HG03432 (cell line): ENCODE data around the gene CASZ1.

Experiments
- ATAC-seq: cut with Tn5 transposase; IDR thresholded peaks from one replicate; pipeline ENCODE4 v1.9.1; 2021; ENCODE audit warnings: mild to moderate bottlenecking, moderate library complexity; ENCODE audit not compliant: unreplicated experiment

The CASZ1 gene

DNA sequence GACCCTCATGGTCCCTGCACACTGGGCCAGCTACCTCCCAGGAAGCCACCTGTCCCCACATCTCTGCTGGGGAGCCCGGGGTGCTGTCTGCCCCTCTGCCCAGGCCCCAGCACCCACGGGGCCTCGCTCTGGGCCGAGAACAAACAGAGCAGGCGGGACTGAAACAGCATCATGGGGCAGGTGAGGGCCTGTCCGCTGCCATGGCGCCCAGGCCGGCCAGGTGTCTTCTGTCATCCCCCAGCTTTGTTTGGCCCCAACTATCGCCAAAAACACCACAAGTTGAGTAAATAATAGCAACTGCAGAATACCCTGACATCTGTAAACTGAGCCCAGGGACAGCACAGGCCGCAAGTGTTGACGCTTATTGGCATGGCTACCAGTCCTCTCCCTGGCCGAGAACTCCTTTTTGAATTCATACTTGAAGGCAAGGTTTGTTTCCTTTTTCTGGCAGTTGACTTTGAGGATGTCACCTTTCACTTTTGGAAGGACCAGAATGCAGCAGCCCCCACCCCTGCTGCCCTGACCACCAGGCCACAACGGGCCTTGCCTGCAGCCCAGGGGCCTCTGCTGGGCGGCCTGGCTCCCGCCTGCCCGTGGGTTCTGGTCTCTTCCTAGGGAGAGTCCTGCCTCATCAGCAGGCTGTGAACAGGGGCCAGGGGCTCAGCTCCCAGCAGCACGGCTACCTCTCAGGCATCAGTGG, 152.7 kb downstream of the CASZ1 start:
- ATAC-seq, result no peak

DNA sequence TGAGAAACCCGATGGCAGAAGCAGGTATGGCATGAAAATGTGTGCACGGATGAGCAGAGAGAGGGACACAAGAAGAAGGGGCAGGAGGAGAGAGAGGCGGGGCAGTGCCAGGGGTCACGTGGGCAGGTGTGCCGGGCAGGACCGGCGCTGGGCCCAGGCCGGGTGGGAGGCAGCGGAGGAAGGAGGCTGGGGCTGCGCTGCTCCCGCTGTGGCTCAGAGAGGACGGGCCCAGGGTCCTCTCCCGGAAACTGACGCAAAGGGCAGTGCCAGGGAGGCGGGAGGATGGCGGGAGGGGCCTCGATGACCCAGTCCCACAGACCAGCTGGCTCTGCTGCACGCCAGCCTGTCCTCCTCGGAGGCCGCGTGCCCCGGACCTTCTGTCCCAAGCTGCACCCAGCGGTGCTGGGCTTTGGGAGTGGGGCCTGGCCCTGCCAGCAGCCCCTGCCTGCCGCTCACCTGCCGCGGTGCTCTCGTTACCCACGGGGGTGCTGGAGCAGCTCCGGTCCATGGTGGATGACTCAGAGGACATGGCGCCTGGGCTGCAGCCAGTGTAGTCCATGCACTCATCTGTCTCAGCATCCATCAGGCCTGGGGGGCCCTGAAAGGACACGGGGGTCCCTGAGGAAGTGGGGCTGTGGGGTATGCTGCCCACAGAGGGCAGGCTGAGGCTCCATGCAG, 153.9 kb downstream of the CASZ1 start:
- ATAC-seq, result no peak

DNA sequence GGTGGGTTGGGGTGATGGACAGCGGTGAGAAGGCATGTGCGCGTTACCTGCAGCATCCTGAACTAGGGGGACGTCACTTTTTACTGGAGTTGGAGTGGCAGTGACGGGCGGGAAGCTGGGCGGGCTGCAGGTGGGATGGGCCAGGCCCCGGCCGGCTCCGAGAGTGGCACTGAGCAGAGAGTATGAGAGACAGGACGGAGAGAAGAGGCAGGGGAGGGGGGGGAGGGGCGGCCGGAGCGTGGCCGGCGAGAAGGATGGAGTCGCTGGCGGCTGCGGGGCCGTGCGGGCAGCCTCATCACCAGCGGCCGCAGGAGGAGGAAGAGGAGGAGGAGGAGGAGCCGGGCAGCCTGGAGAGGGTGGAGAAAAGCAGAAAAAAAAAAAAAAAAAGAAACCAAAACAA, 154.5 kb downstream of the CASZ1 start:
- ATAC-seq, result no peak

DNA sequence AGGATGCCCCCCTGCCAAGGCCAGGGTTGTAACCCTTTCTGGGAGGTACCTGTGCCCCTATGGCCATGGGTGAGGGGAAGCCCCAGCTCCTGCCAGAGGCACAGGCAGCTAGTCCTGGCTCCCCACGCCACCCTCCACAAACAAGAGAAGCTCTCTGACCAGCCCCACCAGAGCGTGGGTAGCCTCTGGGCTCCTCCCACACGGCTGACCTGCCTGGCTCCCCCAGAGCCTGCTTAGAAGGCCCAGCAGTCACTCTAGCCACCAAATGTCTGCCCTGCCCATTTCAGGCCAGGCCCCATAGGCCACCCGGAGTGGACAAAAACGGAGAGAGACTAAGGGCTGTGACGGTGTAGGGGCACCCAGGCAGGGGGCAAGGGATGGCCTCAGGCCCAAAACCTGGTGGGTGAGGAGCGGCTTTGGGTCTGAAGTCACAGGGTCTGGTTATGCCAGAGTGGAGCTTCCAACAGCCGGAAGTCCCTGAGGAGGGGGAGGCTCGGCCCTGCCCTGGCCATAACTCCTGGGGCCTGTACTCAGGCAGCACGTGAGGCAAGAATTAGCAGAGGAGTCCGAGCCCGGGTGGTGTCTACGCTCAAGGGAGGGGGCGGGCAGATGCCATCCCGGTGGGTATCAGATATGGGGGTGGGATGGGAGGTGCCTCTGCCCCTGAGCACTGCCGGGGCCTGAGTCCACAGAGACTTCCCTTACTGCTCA, 155.4 kb downstream of the CASZ1 start:
- no peak for ATAC-seq

DNA sequence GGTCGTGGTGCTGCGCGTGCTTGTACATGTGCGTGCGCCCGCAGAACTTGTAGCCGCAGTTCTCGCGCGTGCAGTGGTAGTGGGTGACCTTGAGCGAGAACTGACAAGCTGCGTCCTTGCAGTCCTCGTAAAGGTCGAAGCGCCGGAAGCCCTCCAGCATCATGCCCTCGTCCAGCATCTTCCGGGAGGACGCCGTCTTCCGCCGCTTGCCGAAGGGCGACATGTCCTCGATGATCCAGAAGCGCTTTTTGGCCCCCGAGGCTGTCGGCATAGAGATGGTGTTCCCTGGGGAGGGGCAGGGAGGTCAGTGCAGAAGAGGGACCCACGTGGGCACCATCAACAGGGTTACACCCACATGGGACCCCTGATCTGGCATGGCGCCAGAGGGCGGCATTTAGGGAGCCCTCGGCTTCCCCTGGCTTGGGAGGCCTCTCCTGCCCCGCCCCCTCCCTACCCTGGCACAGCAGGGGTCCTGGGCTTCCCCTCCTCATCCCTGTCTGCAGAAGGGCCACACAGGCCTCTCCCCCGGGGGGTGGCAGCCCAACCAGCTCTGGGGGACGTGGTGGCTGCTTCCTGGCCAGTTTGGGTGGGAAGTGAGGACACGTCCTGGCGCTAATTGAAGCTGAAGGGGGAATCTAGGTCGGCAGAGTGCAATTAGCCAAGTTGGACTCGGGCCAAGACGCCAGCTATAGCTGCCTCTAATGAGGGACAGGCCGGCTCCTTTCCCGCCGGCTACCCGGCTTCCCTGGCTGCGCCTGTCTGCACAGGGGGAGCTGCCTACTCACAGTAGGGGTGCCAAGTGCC, 156.5 kb downstream of the CASZ1 start:
- no peak for ATAC-seq

DNA sequence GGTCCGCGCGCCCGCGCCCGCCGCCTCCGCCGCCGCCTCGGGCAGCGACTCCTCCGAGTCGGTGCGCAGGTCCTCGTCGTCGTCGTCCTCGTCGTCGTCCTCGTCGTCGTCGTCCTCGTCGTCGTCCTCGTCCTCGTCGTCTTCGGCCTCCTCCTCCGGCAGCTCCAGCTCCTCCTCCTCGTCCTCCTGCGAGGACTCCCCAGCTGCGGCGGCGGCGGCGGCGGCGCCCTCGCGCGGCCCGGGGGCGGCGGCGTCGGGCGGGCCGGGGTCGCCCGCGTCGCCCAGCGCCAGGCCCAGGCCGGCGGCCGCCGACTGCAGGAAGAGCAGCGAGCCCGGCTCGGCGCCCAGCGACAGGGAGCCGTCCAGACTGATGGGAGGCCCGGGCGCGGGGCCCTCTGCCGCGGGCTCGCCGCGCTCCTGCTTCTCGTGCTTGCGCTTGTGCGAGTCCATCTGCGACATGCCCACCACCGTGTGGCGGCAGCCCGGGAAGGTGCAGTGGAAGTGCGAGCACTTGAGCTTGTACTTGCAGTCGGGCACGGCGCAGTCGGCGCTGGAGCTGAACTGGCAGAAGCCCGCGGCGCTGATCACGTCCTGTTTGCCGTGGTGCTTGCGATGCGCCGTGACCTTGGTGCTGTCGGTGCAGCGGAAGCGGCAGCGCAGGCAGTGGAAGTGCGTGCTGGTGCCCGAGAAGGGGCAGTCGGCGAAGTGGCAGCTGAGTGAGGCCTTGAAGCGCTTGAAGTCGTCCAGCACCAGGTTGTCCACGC, 157.3 kb downstream of the CASZ1 start:
- no peak for ATAC-seq

DNA sequence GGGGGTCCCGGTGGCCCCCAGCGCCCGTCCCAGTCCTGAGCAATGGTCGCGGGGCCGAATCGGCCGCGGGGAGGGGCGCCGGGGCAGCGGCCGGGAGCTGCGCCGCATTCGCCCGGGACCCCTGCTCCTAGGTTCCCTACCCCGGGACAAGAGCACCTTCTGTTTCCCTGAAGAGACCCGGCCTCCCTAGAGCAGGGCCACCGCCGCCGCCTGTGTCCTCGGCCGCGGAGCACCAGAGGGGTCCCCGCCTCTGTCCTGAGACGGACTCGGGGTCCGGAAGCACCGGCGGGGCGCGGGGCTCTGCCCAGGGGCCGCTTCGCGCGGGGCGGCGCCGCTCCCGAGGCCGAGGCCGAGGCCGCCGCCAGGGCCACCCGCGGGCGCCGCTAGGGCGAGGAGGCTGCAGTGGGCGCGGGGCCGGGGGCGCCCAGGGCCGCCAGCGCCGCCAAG, 157.9 kb downstream of the CASZ1 start:
- ATAC-seq, result no peak

DNA sequence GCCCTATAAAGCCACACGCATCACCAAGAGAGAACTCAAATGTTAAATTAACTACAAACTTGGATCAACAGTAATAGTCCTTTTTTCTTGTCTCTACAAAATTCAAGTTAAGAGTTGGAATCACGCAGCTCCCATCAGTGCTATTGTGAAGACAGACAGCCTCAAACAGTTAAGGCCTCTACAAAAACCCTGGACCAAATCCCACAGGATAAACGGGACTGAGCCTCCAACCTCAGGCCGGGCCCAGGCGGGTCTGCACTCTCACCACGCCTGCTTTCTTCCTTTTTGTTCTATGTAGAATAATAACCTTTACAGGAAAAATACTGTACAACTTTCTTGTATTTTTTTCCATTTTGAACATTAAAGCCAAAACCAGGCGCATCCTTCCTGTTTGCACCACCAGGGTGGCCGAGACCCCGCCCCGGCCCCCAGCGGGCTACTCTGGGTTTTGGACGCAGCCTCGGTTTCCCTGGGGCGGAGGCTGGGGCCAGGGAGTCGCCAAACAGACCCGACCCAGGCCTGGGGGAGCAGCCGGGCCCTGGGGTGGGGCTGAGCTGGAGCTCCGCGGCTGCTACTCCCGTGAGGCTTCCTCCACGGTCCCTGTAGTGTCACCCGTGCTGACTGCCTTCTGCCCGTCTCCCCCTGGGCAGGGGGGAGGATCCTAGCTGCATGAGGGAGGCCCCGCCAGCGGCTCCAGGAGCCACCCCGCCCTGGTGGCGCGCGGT, 158.4 kb downstream of the CASZ1 start:
- no peak for ATAC-seq

DNA sequence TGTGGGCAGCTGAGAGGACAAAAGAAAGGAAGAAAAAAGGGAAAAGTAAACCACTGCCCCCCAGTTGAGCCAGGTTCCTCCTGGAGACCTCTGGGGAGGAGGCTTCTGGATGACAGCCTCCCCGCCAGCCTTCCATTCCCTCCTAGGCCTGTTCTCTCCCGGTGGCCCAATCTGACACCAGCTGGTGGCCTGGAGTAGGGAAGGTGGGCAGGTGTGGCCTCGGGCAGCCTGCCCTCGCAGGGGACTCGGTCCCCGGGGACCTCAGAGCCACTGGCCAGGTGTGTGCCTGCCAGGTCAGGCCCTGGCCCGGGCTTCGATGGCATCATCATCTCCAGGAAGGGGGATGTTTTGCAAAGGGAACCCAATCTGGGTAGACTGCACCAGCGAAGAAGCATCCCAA, 159.0 kb downstream of the CASZ1 start:
- ATAC-seq, result no peak

DNA sequence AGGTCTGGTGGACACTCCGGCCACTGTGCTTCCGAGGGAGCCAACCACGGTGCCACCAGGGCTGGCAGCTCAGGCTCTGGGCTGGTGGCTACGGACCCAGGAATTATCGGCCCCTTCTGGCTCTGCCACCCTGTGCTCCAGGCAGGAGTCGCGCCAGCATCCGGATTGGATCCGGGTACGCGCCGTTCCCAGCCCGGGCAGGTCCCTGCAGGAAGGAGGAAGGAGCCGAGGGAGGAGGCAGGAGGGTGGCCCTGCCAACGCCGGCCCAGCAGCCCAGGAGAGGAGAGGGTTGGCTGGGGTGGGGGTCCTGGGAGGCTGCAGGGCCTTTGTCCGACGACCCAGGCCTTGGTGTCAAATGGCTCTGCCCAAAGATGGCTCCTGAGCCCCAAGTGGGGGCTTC, 160.5 kb downstream of the CASZ1 start:
- no peak for ATAC-seq

DNA sequence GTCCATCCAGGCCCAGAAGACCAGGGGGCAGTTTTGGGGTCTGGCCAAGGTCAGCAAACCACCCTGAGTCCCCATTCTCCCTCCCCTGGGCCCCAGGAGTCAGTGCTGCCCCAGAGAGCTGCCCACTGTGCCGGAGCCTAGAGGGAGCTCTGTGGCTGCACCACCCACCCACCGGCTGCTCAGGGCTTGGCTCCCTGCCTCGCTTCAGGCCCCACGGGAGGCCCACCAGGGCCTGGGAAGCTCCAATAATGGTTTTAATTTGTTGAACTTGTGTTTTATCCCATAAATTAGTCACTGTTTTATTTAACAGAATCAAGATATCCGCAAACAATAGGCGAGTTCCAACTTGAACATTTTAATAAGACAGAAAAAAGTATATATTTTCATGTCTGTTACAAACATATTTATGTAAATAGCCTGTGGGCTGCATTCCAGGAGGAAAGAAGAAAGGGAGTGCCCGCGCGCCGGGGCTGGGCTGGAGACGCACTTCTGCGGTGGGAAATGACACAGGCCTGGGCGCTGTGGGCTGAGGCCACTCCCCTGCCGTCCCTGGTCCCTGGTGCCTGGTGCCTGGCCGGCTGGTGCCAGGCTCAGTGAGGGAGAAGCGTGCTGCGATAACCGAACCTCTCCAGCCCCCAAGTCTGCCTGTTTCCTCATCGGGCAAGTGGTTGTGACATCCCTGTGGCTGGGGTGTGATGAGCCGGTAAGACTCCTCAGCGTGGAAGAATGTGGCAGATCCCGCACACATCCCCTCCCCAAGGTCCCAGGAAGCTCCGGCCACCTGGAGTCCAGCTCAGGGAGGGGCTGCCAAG, 161.2 kb downstream of the CASZ1 start:
- ATAC-seq, result no peak

DNA sequence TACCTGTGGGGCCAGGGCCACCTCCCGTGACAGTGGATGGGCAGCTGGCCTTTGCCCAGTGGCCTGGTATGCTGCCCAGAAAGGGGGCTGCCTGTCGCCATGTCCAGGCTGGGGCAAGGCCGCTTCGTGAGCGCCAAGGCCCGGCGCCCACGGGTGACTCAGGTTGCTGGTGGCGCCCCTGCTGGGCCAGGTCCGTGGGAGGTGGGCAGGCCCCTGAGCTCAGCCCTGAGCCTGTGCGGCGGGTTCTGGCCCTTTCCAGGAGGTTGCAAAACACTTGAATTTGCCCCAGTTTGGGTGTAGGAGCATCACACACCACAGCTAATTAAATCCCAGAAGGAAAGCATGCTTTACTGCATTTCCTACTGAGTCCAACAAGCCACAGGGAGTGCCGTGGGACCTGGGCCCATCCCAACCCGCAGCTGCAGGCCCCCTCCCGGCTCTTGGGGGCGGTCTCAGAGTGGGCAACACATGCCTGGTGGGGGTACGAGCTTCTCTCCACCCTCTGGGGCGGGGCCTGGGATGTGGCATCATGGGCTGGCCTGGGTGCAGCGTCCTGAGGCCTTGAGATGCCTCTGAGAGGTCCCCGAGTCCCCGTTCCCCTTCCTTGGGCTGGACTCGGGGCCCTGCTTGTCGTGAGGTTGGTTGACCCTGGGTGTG, 161.9 kb downstream of the CASZ1 start:
- no peak for ATAC-seq

DNA sequence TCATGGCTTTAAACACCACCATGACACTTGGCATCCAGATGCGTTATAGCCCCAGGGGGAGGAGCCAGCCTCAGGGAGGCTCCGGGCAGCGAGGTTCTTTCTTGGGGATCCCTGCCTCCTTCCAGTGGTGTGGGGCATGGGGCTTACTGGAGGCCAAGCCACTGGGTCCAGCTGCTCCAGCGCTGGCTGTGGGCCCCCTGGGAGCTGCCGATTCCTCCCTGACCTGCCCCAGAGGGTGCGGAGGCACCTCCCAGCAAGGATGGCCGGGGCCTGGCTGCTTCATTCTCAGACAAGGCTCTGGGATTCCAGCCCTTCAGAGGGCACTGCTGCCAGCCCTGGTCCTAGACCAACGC, 162.4 kb downstream of the CASZ1 start:
- ATAC-seq, result no peak

DNA sequence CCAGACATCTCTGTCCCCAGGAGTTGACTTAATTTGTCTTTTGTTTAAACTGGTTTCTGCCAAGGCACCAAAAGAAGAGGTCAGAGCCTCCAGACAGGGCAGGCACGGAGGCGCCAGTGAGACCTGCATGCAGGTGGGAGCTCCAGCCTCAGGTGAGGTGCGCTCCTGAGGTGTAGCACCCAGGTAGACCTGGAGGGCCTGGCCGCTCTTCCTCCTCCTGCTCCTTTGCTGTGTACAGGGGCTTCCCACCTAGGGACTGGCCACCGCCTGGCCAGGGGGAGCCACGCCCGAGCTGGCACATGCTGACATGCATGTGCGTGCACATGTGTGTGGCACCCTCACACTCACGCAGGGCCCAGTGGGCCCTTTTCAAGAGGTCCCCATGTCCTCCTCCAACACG, 163.0 kb downstream of the CASZ1 start:
- ATAC-seq, result no peak

DNA sequence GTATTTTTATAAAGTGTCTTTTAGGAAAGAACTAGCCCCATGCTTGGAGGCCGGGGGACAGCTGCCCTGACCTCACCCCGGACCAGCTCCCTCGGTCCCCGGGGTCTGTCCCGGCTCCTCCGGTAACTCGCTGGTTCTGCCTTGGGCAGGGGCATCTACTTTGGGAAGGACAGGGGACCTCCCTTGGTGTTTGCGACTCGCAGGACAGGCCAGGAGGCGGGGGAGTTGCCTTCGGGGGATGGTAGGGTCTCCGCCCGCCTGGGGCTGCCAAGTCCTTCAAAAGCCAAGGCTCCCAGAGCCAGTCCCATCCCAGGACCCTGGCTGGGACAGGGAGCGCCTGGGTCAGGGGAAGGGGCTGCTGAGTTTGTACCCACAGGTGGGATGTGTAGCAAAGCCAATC, 163.8 kb downstream of the CASZ1 start:
- no peak for ATAC-seq

DNA sequence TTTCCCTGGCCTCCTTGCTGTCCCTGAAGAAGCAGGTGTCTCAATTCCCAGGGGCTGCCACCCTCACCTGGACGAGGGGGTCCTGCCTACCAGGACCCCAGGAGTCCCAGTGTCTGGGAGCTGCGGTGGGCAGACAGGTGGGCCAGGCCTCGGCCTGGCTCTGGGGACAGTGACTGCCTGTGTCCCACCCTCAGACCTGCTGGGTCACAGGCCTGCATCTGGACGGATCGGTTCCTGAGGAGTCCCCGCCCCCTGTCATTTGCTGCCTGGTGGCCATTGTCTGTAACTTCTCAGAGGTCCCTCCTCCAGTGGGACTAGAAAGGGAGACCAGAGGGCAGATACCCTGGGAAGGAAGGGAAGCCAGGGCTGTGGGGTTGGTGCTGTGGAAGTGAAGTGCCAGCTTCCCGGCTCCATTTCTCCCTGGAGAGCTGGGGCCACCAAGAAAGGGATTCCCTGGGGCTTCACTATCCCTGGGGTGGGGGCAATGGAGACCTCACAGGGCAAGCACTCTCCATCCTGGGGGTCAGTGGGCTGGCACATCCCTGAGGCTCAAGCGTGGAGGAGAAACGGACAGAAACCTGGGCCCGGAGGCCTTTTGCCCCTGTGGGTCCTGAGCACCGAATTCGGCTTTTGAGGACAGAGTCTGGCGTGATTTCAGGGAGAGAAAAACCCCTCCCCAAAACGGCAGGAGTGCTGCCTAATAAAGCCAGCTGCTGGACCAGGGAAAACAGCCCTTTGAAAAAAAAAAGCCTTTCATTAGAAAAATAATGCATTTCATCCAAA, 164.4 kb downstream of the CASZ1 start:
- ATAC-seq, result no peak

DNA sequence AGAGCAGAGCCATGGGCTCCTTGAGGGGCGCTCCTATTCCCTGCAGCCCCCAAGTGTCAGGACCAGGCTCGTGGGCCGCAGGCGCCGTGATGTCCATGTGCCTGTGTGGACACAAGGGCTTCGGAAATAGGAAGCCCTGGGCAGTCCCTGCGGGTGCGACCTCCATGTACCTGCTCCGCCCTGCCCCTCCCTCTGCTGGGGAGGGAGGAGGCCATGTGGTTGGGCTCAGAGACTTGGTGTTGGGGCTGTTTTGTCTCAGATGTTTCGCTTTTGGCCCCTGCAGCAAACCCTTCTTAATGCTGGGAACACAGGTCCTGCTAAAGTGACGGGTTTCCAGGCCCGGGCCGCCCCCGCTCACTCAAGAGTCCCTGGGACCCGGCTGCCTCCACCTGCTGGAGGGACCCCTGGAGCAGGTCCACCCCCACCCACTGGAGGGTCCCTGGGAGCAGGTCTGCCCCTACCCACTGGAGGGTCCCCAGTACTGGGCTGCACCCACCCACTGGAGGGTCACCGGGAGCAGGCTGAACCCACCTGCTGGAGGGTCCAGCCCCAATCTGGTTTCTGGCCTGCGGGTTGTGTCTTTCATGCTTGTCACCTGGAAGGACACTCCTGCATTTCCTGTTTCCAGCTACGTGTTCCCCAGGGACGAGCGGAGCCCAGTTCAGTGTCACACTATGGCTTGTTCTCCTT, 165.2 kb downstream of the CASZ1 start:
- no peak for ATAC-seq
